ENCODE results near the gene LTO1. TPM values are rescaled to one million over a fixed set of nuclear protein-coding genes. Genes with fewer than 3 reads are reported as not detected.

Gene LTO1
- total RNA-seq, 1 experiment from 2014 or later, result 25.3 TPM

DNA sequence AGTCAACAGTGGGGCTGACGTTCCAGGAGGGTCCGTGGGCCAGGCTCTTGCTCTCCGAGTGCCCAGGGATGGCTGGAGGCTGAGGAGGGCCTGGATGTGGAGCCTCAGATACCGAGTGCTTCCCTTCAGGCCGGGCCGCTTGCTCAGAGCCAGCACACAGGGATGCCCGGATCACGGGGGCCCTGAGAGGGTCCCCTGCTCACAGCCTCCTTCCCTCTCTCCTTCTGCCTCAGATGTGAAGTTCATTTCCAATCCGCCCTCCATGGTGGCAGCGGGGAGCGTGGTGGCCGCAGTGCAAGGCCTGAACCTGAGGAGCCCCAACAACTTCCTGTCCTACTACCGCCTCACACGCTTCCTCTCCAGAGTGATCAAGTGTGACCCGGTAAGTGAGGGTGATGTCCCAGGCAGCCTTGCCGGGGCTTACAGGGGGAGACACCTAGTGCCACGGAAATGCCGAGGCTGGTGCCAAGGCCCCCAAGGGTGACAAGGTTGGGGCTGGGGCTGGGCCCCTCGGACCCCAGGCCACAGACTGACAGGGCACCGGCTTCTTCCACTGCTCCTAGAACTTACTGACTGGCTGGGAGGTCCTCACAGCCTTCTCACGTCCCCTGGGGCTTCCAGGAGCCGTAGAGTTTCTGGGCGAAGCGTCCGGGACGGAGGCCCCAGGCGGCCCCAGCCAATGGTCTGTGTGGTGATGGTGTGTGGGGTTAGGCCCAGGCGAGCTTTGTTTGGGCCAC, 27.2 kb downstream of the LTO1 start:
- no peak overlapping the region for H3K4ac ChIP-seq (ENCODE audit: low read depth, low read length)
- TF ChIP-seq, protein P1, sequence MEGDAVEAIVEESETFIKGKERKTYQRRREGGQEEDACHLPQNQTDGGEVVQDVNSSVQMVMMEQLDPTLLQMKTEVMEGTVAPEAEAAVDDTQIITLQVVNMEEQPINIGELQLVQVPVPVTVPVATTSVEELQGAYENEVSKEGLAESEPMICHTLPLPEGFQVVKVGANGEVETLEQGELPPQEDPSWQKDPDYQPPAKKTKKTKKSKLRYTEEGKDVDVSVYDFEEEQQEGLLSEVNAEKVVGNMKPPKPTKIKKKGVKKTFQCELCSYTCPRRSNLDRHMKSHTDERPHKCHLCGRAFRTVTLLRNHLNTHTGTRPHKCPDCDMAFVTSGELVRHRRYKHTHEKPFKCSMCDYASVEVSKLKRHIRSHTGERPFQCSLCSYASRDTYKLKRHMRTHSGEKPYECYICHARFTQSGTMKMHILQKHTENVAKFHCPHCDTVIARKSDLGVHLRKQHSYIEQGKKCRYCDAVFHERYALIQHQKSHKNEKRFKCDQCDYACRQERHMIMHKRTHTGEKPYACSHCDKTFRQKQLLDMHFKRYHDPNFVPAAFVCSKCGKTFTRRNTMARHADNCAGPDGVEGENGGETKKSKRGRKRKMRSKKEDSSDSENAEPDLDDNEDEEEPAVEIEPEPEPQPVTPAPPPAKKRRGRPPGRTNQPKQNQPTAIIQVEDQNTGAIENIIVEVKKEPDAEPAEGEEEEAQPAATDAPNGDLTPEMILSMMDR (conservative IDR thresholded peaks at IDR 0.05), result no peak
- H3K9me3 ChIP-seq (ENCODE audit: control insufficient read depth, low read depth, low read length), result no peaks in the 10 kb centered on the region
- H3K27me3 Mint-ChIP-seq (ENCODE audit: low read depth), result no peaks in the 10 kb centered on the region
- H2BK120ac ChIP-seq (ENCODE audit: low read depth, low read length, poor library complexity, severe bottlenecking), result no peak overlapping the region
- no peak overlapping the region for H3K18ac ChIP-seq (ENCODE audit: insufficient read length, low read depth, low read length)
- H3K4me1 ChIP-seq (ENCODE audit: insufficient read depth, low read length), result no peaks in the 10 kb centered on the region
- H4K8ac ChIP-seq (replicated peaks; ENCODE audit: insufficient read length, low read depth, low read length), result no peak overlapping the region
- H3K27ac Mint-ChIP-seq, result peak overlapping the region in 2 of 3 experiments; percentile 20 to 70; a peak in 2 of 7 replicates
- WGBS (ENCODE audit: extremely low coverage, insufficient read length, low lambda C conversion rate), result no CpG with 5 or more reads among the region's 28 CpGs
- no peak overlapping the region for H2BK12ac ChIP-seq (ENCODE audit: insufficient read length, low read depth, low read length)
- H3K4me3 Mint-ChIP-seq, result no peak overlapping the region
- no peak overlapping the region for H2BK5ac ChIP-seq (ENCODE audit: insufficient read length, low read length)
- no peaks in the 10 kb centered on the region for H3K79me2 ChIP-seq (ENCODE audit: insufficient read depth, low read length)
- H4K91ac ChIP-seq (ENCODE audit: insufficient read length, low read depth, low read length), result no peak overlapping the region
- H3K79me1 ChIP-seq (ENCODE audit: insufficient read depth, low read depth, low read length, poor library complexity, severe bottlenecking), result peaks cover 3% of the 10 kb centered on the region
- H3K9ac ChIP-seq (ENCODE audit: extremely low read depth, insufficient read length, low read length), result no peak overlapping the region
- H4K20me1 ChIP-seq (ENCODE audit: control insufficient read depth, insufficient read depth, insufficient read length), result no peaks in the 10 kb centered on the region
- H2BK20ac ChIP-seq (ENCODE audit: low read depth, low read length, poor library complexity, severe bottlenecking), result no peak overlapping the region
- no peak overlapping the region for H3K27ac ChIP-seq (ENCODE audit: insufficient read length, low read depth, low read length)
- DNase-seq, result peak; percentile 26
- H3T11ph ChIP-seq (ENCODE audit: low read length), result no peak overlapping the region
- H2AFZ ChIP-seq (ENCODE audit: low read length), result no peak overlapping the region
- peaks cover 14 to 87% (median 69%) of the 10 kb centered on the region in 3 experiments; a peak in 6 of 7 replicates for H3K36me3 Mint-ChIP-seq (ENCODE audit: insufficient read depth in 1 of 3, low read depth in 3 of 3)
- no peak overlapping the region for H3K4me2 ChIP-seq (ENCODE audit: insufficient read depth, insufficient read length, low read length)
- H3K9me3 Mint-ChIP-seq, result no peaks in the 10 kb centered on the region
- H3K14ac ChIP-seq (ENCODE audit: insufficient read depth, low read length), result no peak overlapping the region
- no peak overlapping the region for H4K5ac ChIP-seq (ENCODE audit: insufficient read length, low read depth, low read length)
- no peak overlapping the region for H2BK15ac ChIP-seq (ENCODE audit: low read depth, low read length)
- no peaks in the 10 kb centered on the region for H3K27me3 ChIP-seq (ENCODE audit: insufficient read depth, low read length)
- H3K4me1 Mint-ChIP-seq, result peaks cover 4% of the 10 kb centered on the region in 2 experiments; a peak in 3 of 4 replicates
- no peak overlapping the region for H2AK5ac ChIP-seq (ENCODE audit: insufficient read length, low read length)
- no peaks in the 10 kb centered on the region for H3K23me2 ChIP-seq (ENCODE audit: insufficient read length, low read depth, low read length, poor library complexity, severe bottlenecking)
- H3K23ac ChIP-seq (ENCODE audit: insufficient read length, low read depth, low read length), result no peak overlapping the region
- no peak overlapping the region for H3K56ac ChIP-seq (ENCODE audit: insufficient read length, low read depth, low read length)
